Islet of Langerhans (tissue), 1 donor: ENCODE data around the gene GGTLC1.
"Not testable (repeated sequence)": the region's sequence is repeated elsewhere in the genome, so short reads cannot be mapped to it uniquely, and the experiment has no call there.

Experiments
- FAIRE-seq: peaks from one replicate; lab custom pipeline; 2011; peaks lifted over from hg19 to GRCh38; lab: Jason Lieb, UNC

The GGTLC1 gene

GRCh38 chr20:23994001-23994633 is 5.5 kb upstream of the GGTLC1 start:
- not testable (repeated sequence) for FAIRE-seq

- FAIRE-seq, result not testable (repeated sequence)
Measured at GRCh38 chr20:23993440-23993839, 4.9 kb upstream of the GGTLC1 start.

GRCh38 chr20:23990296-23990695 is 1.7 kb upstream of the GGTLC1 start:
- not testable (repeated sequence) for FAIRE-seq

GRCh38 chr20:23988966-23989365 is 387 bp upstream of the GGTLC1 start:
- not testable (repeated sequence) for FAIRE-seq

GRCh38 chr20:23986716-23987115 is 1.9 kb downstream of the GGTLC1 start:
- not testable (repeated sequence) for FAIRE-seq

GRCh38 chr20:23986310-23986709 is 2.3 kb downstream of the GGTLC1 start:
- FAIRE-seq, result not testable (repeated sequence)

- FAIRE-seq, result not testable (repeated sequence)
Measured at GRCh38 chr20:23985790-23986225, 2.8 kb downstream of the GGTLC1 start.

- FAIRE-seq, result not testable (repeated sequence)
Measured at GRCh38 chr20:23985066-23985789, 3.4 kb downstream of the GGTLC1 start.

- FAIRE-seq, result not testable (repeated sequence)
Measured at GRCh38 chr20:23984476-23985023, 4.0 kb downstream of the GGTLC1 start.

- not testable (repeated sequence) for FAIRE-seq
Measured at GRCh38 chr20:23982112-23983018, 6.2 kb downstream of the GGTLC1 start.

- FAIRE-seq, result not testable (repeated sequence)
Measured at GRCh38 chr20:23981526-23981925, 7.1 kb downstream of the GGTLC1 start.

GRCh38 chr20:23981014-23981413 is 7.6 kb downstream of the GGTLC1 start:
- FAIRE-seq, result not testable (repeated sequence)

GRCh38 chr20:23979899-23980811 is 8.4 kb downstream of the GGTLC1 start:
- not testable (repeated sequence) for FAIRE-seq

- not testable (repeated sequence) for FAIRE-seq
Measured at GRCh38 chr20:23979380-23979779, 9.2 kb downstream of the GGTLC1 start.

GRCh38 chr20:23978457-23978856 is 10.1 kb downstream of the GGTLC1 start:
- not testable (repeated sequence) for FAIRE-seq

GRCh38 chr20:23974966-23975365 is 13.6 kb downstream of the GGTLC1 start:
- no peak for FAIRE-seq

- FAIRE-seq, result no peak
Measured at GRCh38 chr20:23971310-23971709, 17.3 kb downstream of the GGTLC1 start.

- no peak for FAIRE-seq
Measured at GRCh38 chr20:23970049-23970448, 18.5 kb downstream of the GGTLC1 start.

GRCh38 chr20:23967616-23967979 is 21.0 kb downstream of the GGTLC1 start:
- no peak for FAIRE-seq

GRCh38 chr20:23966927-23967615 is 21.5 kb downstream of the GGTLC1 start:
- no peak for FAIRE-seq

GRCh38 chr20:23966298-23966697 is 22.3 kb downstream of the GGTLC1 start:
- no peak for FAIRE-seq
